HL-60 (cell line): ENCODE results near the gene C2orf80.
"Not testable (repeated sequence)": the region's sequence is repeated elsewhere in the genome, so short reads cannot be mapped to it uniquely, and the experiment has no call there.

Experiments used
- CTCF ChIP-seq: IDR thresholded peaks from one replicate; pipeline ENCODE4 v1.5.1; 2011; ENCODE audit warnings: low read length, control low read depth, inconsistent platforms; ENCODE audit not compliant: insufficient read depth
- GABPA ChIP-seq: IDR thresholded peaks from 2 replicates; pipeline ENCODE4 v1.6.1; 2012; ENCODE audit warnings: low read depth
- POLR2AphosphoS5 ChIP-seq: IDR thresholded peaks from 2 replicates; pipeline ENCODE4 v1.6.1; 2012; ENCODE audit warnings: low read depth
- SPI1 ChIP-seq: IDR thresholded peaks from 2 replicates; pipeline ENCODE4 v1.6.1; 2012; ENCODE audit warnings: low read depth, mild to moderate bottlenecking, borderline replicate concordance
- TF ChIP-seq, protein P1 (sequence below): IDR thresholded peaks from 2 replicates; pipeline ENCODE4 v1.6.1; 2012; ENCODE audit warnings: low read depth; ENCODE audit not compliant: insufficient replicate concordance

GRCh38 chr2:208117390-208117789 is 72.4 kb downstream of the C2orf80 start:
- TF ChIP-seq POLR2AphosphoS5, SPI1, CTCF, GABPA: not testable (repeated sequence)
- TF ChIP-seq, protein P1, sequence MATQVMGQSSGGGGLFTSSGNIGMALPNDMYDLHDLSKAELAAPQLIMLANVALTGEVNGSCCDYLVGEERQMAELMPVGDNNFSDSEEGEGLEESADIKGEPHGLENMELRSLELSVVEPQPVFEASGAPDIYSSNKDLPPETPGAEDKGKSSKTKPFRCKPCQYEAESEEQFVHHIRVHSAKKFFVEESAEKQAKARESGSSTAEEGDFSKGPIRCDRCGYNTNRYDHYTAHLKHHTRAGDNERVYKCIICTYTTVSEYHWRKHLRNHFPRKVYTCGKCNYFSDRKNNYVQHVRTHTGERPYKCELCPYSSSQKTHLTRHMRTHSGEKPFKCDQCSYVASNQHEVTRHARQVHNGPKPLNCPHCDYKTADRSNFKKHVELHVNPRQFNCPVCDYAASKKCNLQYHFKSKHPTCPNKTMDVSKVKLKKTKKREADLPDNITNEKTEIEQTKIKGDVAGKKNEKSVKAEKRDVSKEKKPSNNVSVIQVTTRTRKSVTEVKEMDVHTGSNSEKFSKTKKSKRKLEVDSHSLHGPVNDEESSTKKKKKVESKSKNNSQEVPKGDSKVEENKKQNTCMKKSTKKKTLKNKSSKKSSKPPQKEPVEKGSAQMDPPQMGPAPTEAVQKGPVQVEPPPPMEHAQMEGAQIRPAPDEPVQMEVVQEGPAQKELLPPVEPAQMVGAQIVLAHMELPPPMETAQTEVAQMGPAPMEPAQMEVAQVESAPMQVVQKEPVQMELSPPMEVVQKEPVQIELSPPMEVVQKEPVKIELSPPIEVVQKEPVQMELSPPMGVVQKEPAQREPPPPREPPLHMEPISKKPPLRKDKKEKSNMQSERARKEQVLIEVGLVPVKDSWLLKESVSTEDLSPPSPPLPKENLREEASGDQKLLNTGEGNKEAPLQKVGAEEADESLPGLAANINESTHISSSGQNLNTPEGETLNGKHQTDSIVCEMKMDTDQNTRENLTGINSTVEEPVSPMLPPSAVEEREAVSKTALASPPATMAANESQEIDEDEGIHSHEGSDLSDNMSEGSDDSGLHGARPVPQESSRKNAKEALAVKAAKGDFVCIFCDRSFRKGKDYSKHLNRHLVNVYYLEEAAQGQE, result not testable (repeated sequence)
